Uterus (tissue), 4 donors: Measurements from ENCODE around the gene SLCO3A1. TPM values are rescaled to one million over a fixed set of nuclear protein-coding genes. Genes with fewer than 3 reads are reported as not detected.

ENCODE experiments used
- DNase-seq, 2 donors: peaks; one replicate each; pipeline ENCODE4 v3.0.0-alpha.2; 2019 to 2020
- H3K27ac ChIP-seq, 2 donors: fragments of 200-600 bp; sonication (generic); 1 replicate in 1 of 2; 2 replicates in 1 of 2; pipeline ENCODE4 v1.5.1; 2016 to 2018
- H3K27me3 ChIP-seq, 2 donors: fragments of 200-600 bp; sonication (generic); one replicate each; pipeline ENCODE4 v1.5.1; 2018 to 2019; ENCODE audit warnings: control low read depth in 1 of 2
- H3K36me3 ChIP-seq, 2 donors: fragments of 200-600 bp; sonication (generic); one replicate each; pipeline ENCODE4 v1.5.1; 2019; ENCODE audit warnings: control low read depth in 1 of 2
- H3K4me1 ChIP-seq, 2 donors: fragments of 200-600 bp; sonication (generic); one replicate each; pipeline ENCODE4 v1.5.1; 2018 to 2019; ENCODE audit warnings: control low read depth in 1 of 2
- H3K4me3 ChIP-seq, 2 donors: fragments of 200-600 bp; sonication (generic); 1 replicate in 1 of 2; 2 replicates in 1 of 2; pipeline ENCODE4 v1.5.1; 2018 to 2019; ENCODE audit warnings: mild to moderate bottlenecking in 1 of 2
- H3K9me3 ChIP-seq, 2 donors: fragments of 200-600 bp; sonication (generic); one replicate each; pipeline ENCODE4 v1.5.1; 2019; ENCODE audit warnings: control low read depth in 1 of 2
- POLR2A ChIP-seq, 2 donors: fragments of 450-650 bp; IDR thresholded peaks; one replicate each; pipeline ENCODE4 v1.6.1; 2016; ENCODE audit warnings: antibody characterized with exemption in 2 of 2, mild to moderate bottlenecking in 1 of 2, moderate library complexity in 1 of 2
- intact Hi-C: fragments of 100-400 bp; cut with DNase I; formaldehyde crosslinking; loops from one replicate; pipeline ENCODE4 v1.15.1; 2023; ENCODE audit warnings: low total_unique reads
- total RNA-seq, 4 donors: library from RNA; depleted of rRNA in 3 of 4; stranded (reverse); fragments of >200 nt in 3 of 4; gene quantifications; one replicate each; pipeline versions ENCODE4 v1.1.0 to v1.2.4, GENCODE V29; 2014 to 2023
- TF ChIP-seq, protein P1 (sequence below), 4 experiments: fragments of 200-600 bp in 2 of 4; fragments of 450-650 bp in 2 of 4; sonication (generic) in 2 of 4; IDR thresholded peaks; one replicate each; pipeline ENCODE4 v1.5.1; 2016 to 2019; ENCODE audit warnings: antibody characterized with exemption in 4 of 4, mild to moderate bottlenecking in 2 of 4, moderate library complexity in 1 of 4
- donor health status: DM: yes; HTN: yes; CAD: no.

Gene SLCO3A1
- total RNA-seq, 4 donors from 2014 or later = 4.4 to 26.1 (median 9.5) TPM

DNA sequence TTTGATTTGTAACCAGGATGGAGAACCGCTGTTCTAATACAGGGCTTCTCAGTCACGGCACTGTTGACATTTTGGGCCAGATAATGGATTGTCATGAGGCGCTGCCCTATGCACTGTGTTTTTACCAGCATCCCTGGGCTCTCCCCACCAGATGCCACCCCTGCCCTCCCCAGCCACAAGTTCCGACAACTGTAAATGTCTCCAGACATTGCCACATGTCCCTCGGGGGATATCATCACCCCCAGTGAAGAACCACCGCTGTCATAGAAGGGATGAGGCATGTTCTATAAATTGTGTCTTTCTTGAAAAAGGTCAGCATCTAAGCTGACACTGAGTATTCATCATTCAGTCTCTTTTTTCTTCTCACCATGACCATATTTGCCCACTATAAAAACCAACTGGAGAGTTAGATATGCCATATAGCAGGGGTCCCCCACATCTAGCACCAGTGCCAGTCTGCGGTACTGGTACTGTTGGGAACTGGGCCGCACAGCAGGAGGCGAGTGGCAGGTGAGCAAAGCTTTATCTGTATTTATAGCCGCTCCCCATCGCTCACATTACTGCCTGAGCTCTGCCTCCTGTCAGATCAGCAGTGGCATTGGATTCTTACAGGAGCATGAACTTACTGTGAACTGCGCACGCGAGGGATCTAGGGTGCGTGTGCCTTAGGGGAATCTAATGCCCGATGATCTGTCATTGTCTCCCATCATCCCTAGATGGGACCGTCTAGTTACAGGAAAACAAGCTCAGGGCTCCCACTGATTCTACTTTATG is 279.7 kb downstream of the SLCO3A1 start:
- no peak for DNase-seq
- Histone ChIP-seq H3K4me3 (no peak overlapping the region), H3K27me3 (no peaks in the 10 kb centered on the region), H3K9me3 (no peaks in the 10 kb centered on the region), H3K36me3 (no peaks in the 10 kb centered on the region), H3K4me1 (no peaks in the 10 kb centered on the region), H3K27ac (no peak overlapping the region)
- TF ChIP-seq, protein P1, sequence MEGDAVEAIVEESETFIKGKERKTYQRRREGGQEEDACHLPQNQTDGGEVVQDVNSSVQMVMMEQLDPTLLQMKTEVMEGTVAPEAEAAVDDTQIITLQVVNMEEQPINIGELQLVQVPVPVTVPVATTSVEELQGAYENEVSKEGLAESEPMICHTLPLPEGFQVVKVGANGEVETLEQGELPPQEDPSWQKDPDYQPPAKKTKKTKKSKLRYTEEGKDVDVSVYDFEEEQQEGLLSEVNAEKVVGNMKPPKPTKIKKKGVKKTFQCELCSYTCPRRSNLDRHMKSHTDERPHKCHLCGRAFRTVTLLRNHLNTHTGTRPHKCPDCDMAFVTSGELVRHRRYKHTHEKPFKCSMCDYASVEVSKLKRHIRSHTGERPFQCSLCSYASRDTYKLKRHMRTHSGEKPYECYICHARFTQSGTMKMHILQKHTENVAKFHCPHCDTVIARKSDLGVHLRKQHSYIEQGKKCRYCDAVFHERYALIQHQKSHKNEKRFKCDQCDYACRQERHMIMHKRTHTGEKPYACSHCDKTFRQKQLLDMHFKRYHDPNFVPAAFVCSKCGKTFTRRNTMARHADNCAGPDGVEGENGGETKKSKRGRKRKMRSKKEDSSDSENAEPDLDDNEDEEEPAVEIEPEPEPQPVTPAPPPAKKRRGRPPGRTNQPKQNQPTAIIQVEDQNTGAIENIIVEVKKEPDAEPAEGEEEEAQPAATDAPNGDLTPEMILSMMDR (IDR thresholded peaks at IDR 0.05) = no peak
- TF ChIP-seq POLR2A (IDR thresholded peaks at IDR 0.05) = no peak
- intact Hi-C loops = no loop called here

DNA sequence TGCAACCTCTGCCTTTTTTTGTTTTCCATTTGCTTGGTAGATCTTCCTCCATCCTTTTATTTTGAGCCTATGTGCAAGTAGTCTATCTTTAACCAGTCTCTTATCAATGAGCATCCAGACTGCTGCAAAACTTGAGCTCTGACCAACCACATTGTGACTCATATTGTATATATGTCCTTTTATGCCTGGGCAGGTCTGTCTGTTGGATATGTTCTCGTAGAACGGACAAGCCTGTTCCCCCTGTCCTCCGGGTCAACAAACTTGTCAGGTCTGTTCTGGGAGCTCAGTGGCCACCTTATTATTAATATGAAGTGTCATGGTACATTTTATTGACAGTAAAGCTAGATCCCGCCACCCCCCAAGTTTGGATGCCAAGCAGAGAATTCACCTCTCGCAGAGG is 287.3 kb downstream of the SLCO3A1 start:
- Histone ChIP-seq H3K36me3 (no peaks in the 10 kb centered on the region), H3K9me3 (no peaks in the 10 kb centered on the region), H3K4me1 (no peaks in the 10 kb centered on the region), H3K27me3 (no peaks in the 10 kb centered on the region), H3K4me3 (no peak overlapping the region), H3K27ac (no peak overlapping the region)
- no peak for DNase-seq
- TF ChIP-seq, protein P1 (IDR thresholded peaks at IDR 0.05) = no peak
- no peak for TF ChIP-seq POLR2A (IDR thresholded peaks at IDR 0.05)
- intact Hi-C loops = no loop called here

DNA sequence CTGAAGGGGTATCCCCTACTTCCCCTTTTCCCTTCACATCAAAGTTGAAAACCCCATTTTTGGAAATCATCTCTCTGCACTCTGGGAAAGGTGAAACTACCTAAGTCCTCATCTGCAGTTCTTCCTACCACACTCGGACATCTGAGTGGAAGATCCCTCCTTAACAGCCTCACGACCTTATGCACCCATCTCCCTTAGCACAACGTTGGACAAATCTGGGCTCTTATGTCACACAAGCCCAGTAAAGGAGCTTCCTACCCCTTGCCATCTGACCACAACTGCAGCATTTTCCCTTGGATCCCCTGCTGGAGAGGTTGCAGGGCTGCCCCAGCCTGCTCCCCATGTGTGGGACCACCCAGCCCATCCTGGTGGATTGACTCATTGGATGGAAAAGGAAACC is 288.1 kb downstream of the SLCO3A1 start:
- TF ChIP-seq, protein P1 (IDR thresholded peaks at IDR 0.05) = no peak
- TF ChIP-seq POLR2A (IDR thresholded peaks at IDR 0.05) = no peak
- intact Hi-C loops = no loop called here

DNA sequence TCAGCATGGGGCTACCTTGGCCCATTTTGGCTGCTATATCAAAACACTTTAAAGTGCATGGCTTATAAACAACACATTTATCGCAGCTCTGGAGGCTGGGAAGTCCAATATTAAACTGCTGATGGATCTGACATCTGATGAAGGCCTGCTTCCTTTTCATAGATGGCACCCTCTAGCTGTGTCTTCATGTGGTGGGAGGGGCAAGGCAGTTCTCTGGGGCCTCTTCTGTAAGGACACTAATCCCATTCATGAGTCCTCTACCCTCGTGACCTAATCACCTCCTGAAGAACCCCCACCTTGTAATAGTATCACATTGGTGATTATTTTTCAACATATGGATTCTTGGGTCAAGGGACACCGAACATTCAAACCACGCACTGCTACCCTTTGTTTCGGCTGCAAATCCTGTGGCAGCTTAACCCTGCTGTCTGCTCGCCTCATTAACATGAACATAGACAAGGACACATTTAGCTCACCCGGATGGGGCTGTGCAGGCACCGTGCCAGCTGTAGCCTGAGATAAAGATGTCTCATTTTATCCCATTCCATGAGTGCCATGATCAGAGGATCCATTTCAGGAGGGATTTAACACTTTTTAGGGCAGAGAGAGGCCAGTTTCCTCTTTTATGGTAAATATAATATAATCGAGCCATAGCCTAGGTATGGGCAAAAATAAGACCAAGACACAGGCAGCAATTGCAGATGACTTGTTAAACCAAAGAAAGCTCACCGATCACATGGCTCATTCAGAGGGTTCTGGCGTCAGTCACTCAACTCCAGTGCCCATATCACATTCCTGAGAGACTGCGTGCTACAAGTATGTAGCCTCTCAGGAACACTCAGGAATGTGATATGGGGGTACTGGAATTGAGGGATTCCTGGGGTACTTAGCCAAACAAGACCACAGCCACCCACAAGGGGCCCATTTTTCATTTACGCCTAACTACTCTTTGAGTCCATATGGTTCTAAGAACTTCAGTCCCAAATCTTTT is 289.0 kb downstream of the SLCO3A1 start:
- intact Hi-C loops = no loop called here

More for the DNA sequence above, 288.1 kb downstream of the SLCO3A1 start:
- H3K9me3 ChIP-seq = no peaks in the 10 kb centered on the region
- no peaks in the 10 kb centered on the region for H3K4me1 ChIP-seq
- no peaks in the 10 kb centered on the region for H3K27me3 ChIP-seq
- DNase-seq = no peak
- no peak overlapping the region for H3K4me3 ChIP-seq
- no peaks in the 10 kb centered on the region for H3K36me3 ChIP-seq
- no peak overlapping the region for H3K27ac ChIP-seq

More for the DNA sequence above, 289.0 kb downstream of the SLCO3A1 start:
- H3K9me3 ChIP-seq = no peaks in the 10 kb centered on the region
- H3K4me1 ChIP-seq = no peaks in the 10 kb centered on the region
- H3K27ac ChIP-seq = no peak overlapping the region
- TF ChIP-seq, protein P1 (IDR thresholded peaks at IDR 0.05) = no peak
- no peak for TF ChIP-seq POLR2A (IDR thresholded peaks at IDR 0.05)
- H3K27me3 ChIP-seq = no peaks in the 10 kb centered on the region
- H3K36me3 ChIP-seq = no peaks in the 10 kb centered on the region
- no peak for DNase-seq
- no peak overlapping the region for H3K4me3 ChIP-seq
